SU-DHL-6 (cell line): ENCODE data around the gene ALOX5.

ENCODE experiments used
- H2AFZ ChIP-seq: fragments of 200-600 bp; sonication (generic); 2 replicates; pipeline ENCODE4 v1.6.1; 2014; ENCODE audit warnings: low read depth, mild to moderate bottlenecking, moderate library complexity, mixed read lengths, antibody characterized with exemption, low read length; ENCODE audit not compliant: severe bottlenecking
- H3F3A ChIP-seq: fragments of 200-600 bp; shearing (Covaris generic); 2 replicates; pipeline ENCODE4 v1.6.0; 2016; ENCODE audit warnings: antibody characterized with exemption, mild to moderate bottlenecking; ENCODE audit not compliant: insufficient read depth
- H3K27ac ChIP-seq: fragments of 200-600 bp; sonication (generic); 2 replicates; pipeline ENCODE4 v1.5.1; 2016; ENCODE audit warnings: low read depth, mild to moderate bottlenecking, low read length, moderate library complexity, mixed read lengths
- H3K27me3 ChIP-seq: fragments of 200-600 bp; sonication (generic), shearing (Covaris generic); 2 replicates; pipeline ENCODE4 v1.6.0; 2014; ENCODE audit warnings: mild to moderate bottlenecking, low read length
- H3K36me3 ChIP-seq: fragments of 200-600 bp; sonication (generic); 2 replicates; pipeline ENCODE4 v1.6.1; 2014; ENCODE audit warnings: mild to moderate bottlenecking, low read length, mixed read lengths
- H3K4me2 ChIP-seq: fragments of 300-600, 200-600 bp; shearing (Covaris generic), sonication (generic); 2 replicates; pipeline ENCODE4 v1.6.0; 2014; ENCODE audit warnings: low read length, low read depth, mild to moderate bottlenecking; ENCODE audit not compliant: poor library complexity, severe bottlenecking
- H3K4me3 ChIP-seq: fragments of 200-600 bp; sonication (generic); 2 replicates; pipeline ENCODE4 v1.5.1; 2014; ENCODE audit warnings: antibody characterized with exemption, low read length, mild to moderate bottlenecking, mixed read lengths; ENCODE audit not compliant: insufficient read depth, poor library complexity, severe bottlenecking
- H3K79me2 ChIP-seq: fragments of 200-600 bp; sonication (generic); 2 replicates; pipeline ENCODE4 v1.6.1; 2014; ENCODE audit warnings: mild to moderate bottlenecking, low read length, moderate library complexity; ENCODE audit not compliant: insufficient read depth
- H3K9ac ChIP-seq: fragments of 200-600 bp; sonication (generic); 2 replicates; pipeline ENCODE4 v1.7.0; 2014; ENCODE audit warnings: mild to moderate bottlenecking, low read length
- H3K9me2 ChIP-seq: fragments of 200-600 bp; sonication (generic); replicated peaks from 2 replicates; pipeline ENCODE4 v1.6.1; 2014; ENCODE audit warnings: low read length; ENCODE audit not compliant: insufficient read depth
- H3K9me3 ChIP-seq: fragments of 200-600 bp; sonication (generic); 2 replicates; pipeline ENCODE4 v1.6.1; 2014; ENCODE audit warnings: low read length, mixed read lengths; ENCODE audit not compliant: insufficient read depth
- H4K20me1 ChIP-seq: fragments of 200-600 bp; sonication (generic); 2 replicates; pipeline ENCODE4 v1.6.1; 2014; ENCODE audit warnings: low read depth, mild to moderate bottlenecking, antibody characterized with exemption, low read length, moderate library complexity, mixed read lengths
- EZH2phosphoT487 ChIP-seq: fragments of 200-600 bp; sonication (generic), shearing (Covaris generic); conservative IDR thresholded peaks from 2 replicates; pipeline ENCODE4 v1.6.1; 2018; ENCODE audit warnings: mild to moderate bottlenecking, antibody characterized with exemption, low read length, moderate library complexity, mixed read lengths
- TF ChIP-seq, protein P1 (sequence below): fragments of 200-600 bp; sonication (generic); IDR thresholded peaks from one replicate; pipeline ENCODE4 v1.5.1; 2017; ENCODE audit warnings: antibody characterized with exemption, mild to moderate bottlenecking, low read length, moderate library complexity; ENCODE audit not compliant: insufficient read depth, poor library complexity, severe bottlenecking

The ALOX5 gene

DNA sequence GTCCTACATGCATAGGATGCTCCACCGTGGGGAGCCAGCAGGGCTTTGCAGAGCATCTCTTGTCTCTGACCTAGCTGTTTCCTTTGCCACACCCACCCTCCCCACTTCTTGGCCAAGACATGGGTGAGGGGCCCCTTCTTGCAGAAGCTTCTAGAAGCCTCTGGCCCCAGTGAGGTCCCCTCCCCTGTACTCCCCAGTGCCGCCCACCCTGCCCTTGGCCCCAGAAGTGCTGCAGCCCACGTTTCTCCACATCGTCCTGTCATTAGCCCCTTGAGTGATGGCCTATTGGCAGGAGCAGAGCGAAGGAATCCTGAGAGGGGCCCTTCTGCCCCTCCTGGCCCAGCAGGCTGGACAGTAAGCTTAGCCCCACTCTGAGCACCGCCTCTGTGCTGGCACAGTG lies 43.7 kb downstream of the ALOX5 start:
- H3K4me2 ChIP-seq, result no peak overlapping the region
- H3K9me3 ChIP-seq, result no peaks in the 10 kb centered on the region

GRCh38 chr10:45418417-45418848 lies 44.4 kb downstream of the ALOX5 start:
- H3K9me3 ChIP-seq, result no peaks in the 10 kb centered on the region
- no peak overlapping the region for H3K9ac ChIP-seq
- no peaks in the 10 kb centered on the region for H3K27me3 ChIP-seq
- peak overlapping the region; percentile 12 for H3K4me2 ChIP-seq
- H3F3A ChIP-seq, result peaks cover 7% of the 10 kb centered on the region; the same call in 1 of the 2 replicates
- TF ChIP-seq, protein P1, sequence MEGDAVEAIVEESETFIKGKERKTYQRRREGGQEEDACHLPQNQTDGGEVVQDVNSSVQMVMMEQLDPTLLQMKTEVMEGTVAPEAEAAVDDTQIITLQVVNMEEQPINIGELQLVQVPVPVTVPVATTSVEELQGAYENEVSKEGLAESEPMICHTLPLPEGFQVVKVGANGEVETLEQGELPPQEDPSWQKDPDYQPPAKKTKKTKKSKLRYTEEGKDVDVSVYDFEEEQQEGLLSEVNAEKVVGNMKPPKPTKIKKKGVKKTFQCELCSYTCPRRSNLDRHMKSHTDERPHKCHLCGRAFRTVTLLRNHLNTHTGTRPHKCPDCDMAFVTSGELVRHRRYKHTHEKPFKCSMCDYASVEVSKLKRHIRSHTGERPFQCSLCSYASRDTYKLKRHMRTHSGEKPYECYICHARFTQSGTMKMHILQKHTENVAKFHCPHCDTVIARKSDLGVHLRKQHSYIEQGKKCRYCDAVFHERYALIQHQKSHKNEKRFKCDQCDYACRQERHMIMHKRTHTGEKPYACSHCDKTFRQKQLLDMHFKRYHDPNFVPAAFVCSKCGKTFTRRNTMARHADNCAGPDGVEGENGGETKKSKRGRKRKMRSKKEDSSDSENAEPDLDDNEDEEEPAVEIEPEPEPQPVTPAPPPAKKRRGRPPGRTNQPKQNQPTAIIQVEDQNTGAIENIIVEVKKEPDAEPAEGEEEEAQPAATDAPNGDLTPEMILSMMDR, result no peak
- TF ChIP-seq EZH2phosphoT487, result no peak
- no peak overlapping the region for H3K4me3 ChIP-seq
- 0 out of 2 replicates have a peak, but pooled peaks cover 4% of the 10 kb centered on the region for H3K36me3 ChIP-seq
- no peaks in the 10 kb centered on the region for H3K9me2 ChIP-seq
- H3K79me2 ChIP-seq, result peaks cover 5% of the 10 kb centered on the region; the same call in 1 of the 2 replicates
- H3K27ac ChIP-seq, result no peak overlapping the region
- 0 out of 2 replicates have a peak, but pooled peaks cover 3% of the 10 kb centered on the region for H4K20me1 ChIP-seq
- no peak overlapping the region for H2AFZ ChIP-seq

More for the DNA sequence above, 43.7 kb downstream of the ALOX5 start:
- H3F3A ChIP-seq, result peaks cover 7% of the 10 kb centered on the region; the same call in 1 of the 2 replicates
- no peak overlapping the region for H3K9ac ChIP-seq
- no peaks in the 10 kb centered on the region for H3K27me3 ChIP-seq
- H3K9me2 ChIP-seq, result no peaks in the 10 kb centered on the region
- H2AFZ ChIP-seq, result no peak overlapping the region
- H3K4me3 ChIP-seq, result no peak overlapping the region
- peaks cover 6% of the 10 kb centered on the region for H3K36me3 ChIP-seq
- TF ChIP-seq, protein P1, result no peak
- TF ChIP-seq EZH2phosphoT487, result no peak
- H3K27ac ChIP-seq, result no peak overlapping the region
- H3K79me2 ChIP-seq, result peaks cover 5% of the 10 kb centered on the region; the same call in 1 of the 2 replicates
- 0 out of 2 replicates have a peak, but pooled peaks cover 3% of the 10 kb centered on the region for H4K20me1 ChIP-seq

DNA sequence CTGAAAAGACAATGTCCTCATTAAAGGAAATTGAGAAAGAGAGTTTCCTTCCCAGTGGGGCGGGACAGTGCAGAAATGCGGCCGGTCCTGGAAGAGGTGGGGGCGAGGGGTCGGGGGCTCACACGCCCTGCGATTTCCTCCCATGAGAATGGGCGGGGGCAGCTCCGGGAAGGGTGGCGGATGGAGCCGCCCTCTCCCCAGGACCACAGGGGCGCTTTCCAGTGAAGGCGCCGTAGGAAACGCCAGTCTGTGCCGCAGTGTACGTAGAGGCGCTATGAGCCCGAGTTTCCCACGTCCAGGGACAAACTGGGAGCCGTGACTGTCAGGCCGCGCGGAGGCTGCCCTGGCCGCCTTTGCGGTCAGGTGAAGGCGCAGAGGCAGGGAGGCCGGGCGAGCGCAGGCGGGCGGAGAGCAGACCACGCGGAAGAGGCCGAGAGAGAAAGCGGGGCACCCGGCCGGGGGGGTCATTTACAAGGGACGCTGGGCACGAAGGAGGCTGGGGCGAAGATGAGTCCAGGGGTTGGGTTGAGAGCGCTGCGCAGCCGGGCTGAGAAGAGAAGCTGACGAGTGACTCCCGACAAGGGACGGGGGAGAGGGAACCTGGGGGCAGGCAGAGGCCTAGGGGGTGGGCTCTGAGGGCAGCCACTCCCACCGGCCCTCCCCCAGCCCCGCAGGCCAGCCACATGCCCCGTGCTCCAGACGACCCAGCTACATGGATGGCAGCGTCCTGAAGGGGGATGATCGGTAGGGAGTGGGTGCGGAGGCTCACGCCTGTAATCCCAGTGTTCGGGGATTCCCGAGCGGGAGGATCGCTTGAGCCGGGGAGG lies 45.0 kb downstream of the ALOX5 start:
- 0 out of 2 replicates have a peak, but pooled peaks cover 3% of the 10 kb centered on the region for H4K20me1 ChIP-seq
- H3K4me3 ChIP-seq, result no peak overlapping the region
- H3K36me3 ChIP-seq, result 0 out of 2 replicates have a peak, but pooled peaks cover 4% of the 10 kb centered on the region
- H3K9me2 ChIP-seq, result no peaks in the 10 kb centered on the region
- H3F3A ChIP-seq, result peaks cover 7% of the 10 kb centered on the region; the same call in 1 of the 2 replicates
- H2AFZ ChIP-seq, result no peak overlapping the region
- TF ChIP-seq, protein P1, result no peak
- TF ChIP-seq EZH2phosphoT487, result no peak
- peak overlapping the region; percentile 24 for H3K4me2 ChIP-seq
- H3K27ac ChIP-seq, result peak overlapping the region; percentile 61; the same call in 1 of the 2 replicates
- no peaks in the 10 kb centered on the region for H3K27me3 ChIP-seq
- peak overlapping the region; percentile 26; the same call in 1 of the 2 replicates for H3K9ac ChIP-seq
- peaks cover 5% of the 10 kb centered on the region; the same call in 1 of the 2 replicates for H3K79me2 ChIP-seq
- H3K9me3 ChIP-seq, result no peaks in the 10 kb centered on the region
